BE2C (cell line): Measurements from ENCODE around the gene RCL1.
"Not testable (repeated sequence)": the region's sequence is repeated elsewhere in the genome, so short reads cannot be mapped to it uniquely, and the experiment has no call there.

Experiments
- DNase-seq: peaks from one replicate; pipeline ENCODE4 v3.0.0-alpha.2; 2020
- H3K27me3 ChIP-seq: fragments of 250-450 bp; sonication (Bioruptor Pico); 2 replicates; pipeline ENCODE4 v1.5.1; 2020; ENCODE audit warnings: mild to moderate bottlenecking
- H3K36me3 ChIP-seq: fragments of 250-450 bp; sonication (Bioruptor Pico); 2 replicates; pipeline ENCODE4 v1.5.1; 2020; ENCODE audit warnings: mild to moderate bottlenecking
- H3K4me1 ChIP-seq: fragments of 250-450 bp; sonication (Bioruptor Pico); 2 replicates; pipeline ENCODE4 v1.5.1; 2020
- H3K4me3 ChIP-seq: 2 replicates; pipeline ENCODE4 v1.5.1; 2011; ENCODE audit warnings: low read depth, low read length
- H3K9me3 ChIP-seq: fragments of 250-450 bp; sonication (Bioruptor Pico); 2 replicates; pipeline ENCODE4 v1.5.1; 2020
- CTCF ChIP-seq: IDR thresholded peaks from 2 replicates; pipeline ENCODE4 v1.5.1; 2012; ENCODE audit warnings: mild to moderate bottlenecking, low read depth, low read length

Gene RCL1

GRCh38 chr9:4793459-4794395 lies 983 bp downstream of the RCL1 start:
- Histone ChIP-seq H3K36me3 (no peaks in the 10 kb centered on the region), H3K9me3 (no peaks in the 10 kb centered on the region), H3K27me3 (no peaks in the 10 kb centered on the region), H3K4me1 (peaks cover 6% of the 10 kb centered on the region), H3K4me3 (peak overlapping the region; percentile 88)
- TF ChIP-seq CTCF: no peak
- no peak for DNase-seq

- no peak for DNase-seq
- TF ChIP-seq CTCF: no peak
- H3K9me3 ChIP-seq: no peaks in the 10 kb centered on the region
- no peaks in the 10 kb centered on the region for H3K36me3 ChIP-seq
- H3K27me3 ChIP-seq: no peaks in the 10 kb centered on the region
- H3K4me1 ChIP-seq: peaks cover 9% of the 10 kb centered on the region
- H3K4me3 ChIP-seq: peak overlapping the region; percentile 88
Observed at GRCh38 chr9:4794691-4795090, 1.9 kb downstream of the RCL1 start.

- not testable (repeated sequence) for H3K36me3 ChIP-seq, H3K9me3 ChIP-seq, H3K4me1 ChIP-seq, DNase-seq, H3K4me3 ChIP-seq, H3K27me3 ChIP-seq
Observed at GRCh38 chr9:4795108-4795507, 2.4 kb downstream of the RCL1 start.

GRCh38 chr9:4796530-4796929 lies 3.8 kb downstream of the RCL1 start:
- TF ChIP-seq CTCF: no peak
- no peak for DNase-seq
- H3K4me3 ChIP-seq: no peak overlapping the region
- no peaks in the 10 kb centered on the region for H3K36me3 ChIP-seq
- H3K27me3 ChIP-seq: no peaks in the 10 kb centered on the region
- no peaks in the 10 kb centered on the region for H3K9me3 ChIP-seq
- peaks cover 9% of the 10 kb centered on the region for H3K4me1 ChIP-seq

- DNase-seq: peak; percentile 27
- peak; percentile 88 for TF ChIP-seq CTCF
- Histone ChIP-seq H3K4me1 (peaks cover 9% of the 10 kb centered on the region), H3K36me3 (no peaks in the 10 kb centered on the region), H3K9me3 (no peaks in the 10 kb centered on the region), H3K27me3 (no peaks in the 10 kb centered on the region), H3K4me3 (no peak overlapping the region)
Observed at GRCh38 chr9:4796988-4797853, 4.5 kb downstream of the RCL1 start.

- Histone ChIP-seq H3K9me3 (no peaks in the 10 kb centered on the region), H3K36me3 (no peaks in the 10 kb centered on the region), H3K4me1 (peaks cover 9% of the 10 kb centered on the region), H3K27me3 (no peaks in the 10 kb centered on the region), H3K4me3 (no peak overlapping the region)
- no peak for TF ChIP-seq CTCF
- no peak for DNase-seq
Observed at GRCh38 chr9:4797854-4798150, 5.1 kb downstream of the RCL1 start.
